Activated gamma-delta T cell (primary cell): Measurements from ENCODE around the gene MESP1.
A peak's percentile ranks its signal among the peaks of the same experiment; 100 is the strongest.

ENCODE experiments used
- DNase-seq: peaks from one replicate; lab custom pipeline; 2025; lab: John Stamatoyannopoulos, UW

The MESP1 gene

DNA sequence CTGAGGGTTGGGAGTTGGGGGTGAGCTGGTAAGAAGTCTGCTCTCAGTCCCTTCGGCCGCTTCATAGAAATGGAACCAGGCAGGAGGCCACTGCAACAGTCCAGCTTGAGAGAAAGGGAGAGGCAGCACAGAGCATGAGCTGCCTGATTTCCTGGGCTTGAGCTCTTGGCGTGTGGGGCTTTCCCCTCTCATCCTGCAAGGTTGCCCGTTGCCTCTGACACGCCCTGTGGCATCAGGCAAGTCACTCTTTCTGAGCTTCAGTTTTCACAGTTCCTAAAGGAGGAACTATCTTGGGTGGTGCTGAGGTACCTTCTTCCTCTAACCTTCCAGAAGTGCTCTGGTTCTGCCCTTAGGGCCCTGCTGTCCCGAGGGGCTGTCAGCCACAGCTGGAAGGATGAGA is 30.0 kb upstream of the MESP1 start:
- DNase-seq: no peak

DNA sequence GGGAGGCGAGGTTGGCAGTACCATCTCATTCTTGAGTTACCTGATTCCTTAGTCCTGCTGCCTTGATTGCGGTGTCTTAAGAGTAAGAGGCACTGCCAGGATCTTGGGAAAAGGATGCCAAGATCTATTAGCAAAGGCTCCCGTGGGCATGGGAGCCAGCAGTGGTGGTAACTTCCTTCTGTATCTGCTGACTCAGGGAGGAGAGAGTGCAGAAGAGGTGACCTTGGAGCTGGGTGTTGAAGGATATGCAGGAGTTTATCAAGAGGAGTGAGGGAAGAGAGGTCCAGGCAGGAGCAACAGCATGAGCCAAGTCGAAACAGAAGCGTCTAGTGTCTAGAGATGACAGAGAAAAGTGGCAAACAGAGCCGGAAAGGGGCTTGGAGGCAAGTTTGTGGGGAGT is 29.6 kb upstream of the MESP1 start:
- DNase-seq: no peak

DNA sequence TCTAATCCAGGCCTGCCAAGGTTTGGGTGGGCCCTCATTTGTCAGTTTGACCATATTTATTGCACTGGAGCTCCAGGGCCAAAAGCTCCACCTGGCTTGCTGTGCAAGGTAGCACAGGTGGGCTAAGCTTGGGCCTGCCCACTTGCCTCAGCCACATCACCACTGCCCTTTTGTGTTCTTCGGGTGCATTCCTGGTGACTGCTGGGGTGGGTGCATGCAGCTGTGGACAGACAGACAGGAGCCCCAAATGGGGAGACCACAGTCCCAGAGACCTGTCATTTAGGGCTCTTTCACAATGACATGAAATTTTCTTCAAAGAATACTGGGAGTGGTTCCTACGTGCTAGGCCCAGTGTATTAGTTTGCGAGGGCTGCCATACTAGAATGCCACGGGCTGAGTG is 27.8 kb upstream of the MESP1 start:
- DNase-seq: no peak

DNA sequence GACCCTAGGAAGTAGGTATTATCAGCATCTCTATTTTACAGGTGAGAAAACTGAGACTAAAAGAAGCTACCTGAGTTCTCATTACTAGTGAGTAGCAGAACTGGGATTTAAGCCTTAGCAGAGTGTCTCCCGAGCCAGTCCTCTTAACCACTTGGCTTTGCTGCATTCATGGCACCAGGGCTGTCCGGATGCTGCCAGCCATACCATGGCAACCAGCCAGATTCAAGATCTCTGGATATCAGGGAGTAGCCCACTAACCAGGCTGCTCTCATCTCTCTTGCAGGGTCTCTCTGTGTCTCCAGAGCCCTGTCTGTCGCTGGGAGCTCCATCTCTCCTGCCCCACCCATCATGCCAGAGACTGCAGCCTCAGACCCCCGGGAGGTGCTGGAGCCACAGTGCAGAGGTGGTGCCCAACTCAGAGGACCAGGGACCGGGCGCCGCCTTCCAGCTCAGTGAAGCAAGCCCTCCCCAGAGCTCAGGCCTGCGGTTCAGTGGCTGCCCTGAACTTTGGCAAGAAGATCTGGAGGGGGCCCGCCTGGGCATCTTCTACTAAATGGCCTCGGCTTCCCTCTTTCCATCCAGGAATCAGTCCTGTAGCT is 26.8 kb upstream of the MESP1 start:
- DNase-seq: no peak

DNA sequence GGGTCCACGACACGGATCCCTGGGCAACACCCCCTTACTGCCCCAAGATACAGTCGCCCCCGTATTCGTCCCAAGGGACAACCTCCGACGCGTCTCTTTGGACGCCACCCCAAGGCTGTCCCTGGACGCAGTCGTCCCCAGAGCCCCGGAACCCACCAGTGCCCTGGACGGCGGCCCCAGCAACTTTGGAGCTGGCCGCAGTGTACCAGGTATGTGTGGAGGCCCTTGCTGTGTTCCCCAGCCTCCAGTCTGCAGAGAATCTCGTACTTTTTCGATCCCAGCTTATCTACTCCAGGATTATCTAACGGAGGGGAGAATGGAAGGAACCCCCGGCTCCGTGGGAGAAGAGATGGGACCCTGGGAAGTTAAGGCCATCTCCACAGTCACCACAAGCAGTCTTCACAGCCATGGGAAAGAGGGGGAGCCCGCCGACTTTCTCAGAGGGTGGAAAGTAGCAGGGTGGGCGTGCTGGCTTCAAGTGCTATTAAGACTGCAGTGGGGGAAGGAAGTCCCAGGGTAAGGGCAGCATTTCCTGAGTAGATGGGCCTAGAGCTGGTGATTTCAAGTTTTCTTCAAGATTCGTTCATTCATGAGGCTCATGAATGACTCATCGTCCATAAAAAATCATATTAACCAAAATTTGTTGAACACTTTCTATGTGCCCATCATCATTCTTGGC is 26.2 kb upstream of the MESP1 start:
- no peak for DNase-seq

DNA sequence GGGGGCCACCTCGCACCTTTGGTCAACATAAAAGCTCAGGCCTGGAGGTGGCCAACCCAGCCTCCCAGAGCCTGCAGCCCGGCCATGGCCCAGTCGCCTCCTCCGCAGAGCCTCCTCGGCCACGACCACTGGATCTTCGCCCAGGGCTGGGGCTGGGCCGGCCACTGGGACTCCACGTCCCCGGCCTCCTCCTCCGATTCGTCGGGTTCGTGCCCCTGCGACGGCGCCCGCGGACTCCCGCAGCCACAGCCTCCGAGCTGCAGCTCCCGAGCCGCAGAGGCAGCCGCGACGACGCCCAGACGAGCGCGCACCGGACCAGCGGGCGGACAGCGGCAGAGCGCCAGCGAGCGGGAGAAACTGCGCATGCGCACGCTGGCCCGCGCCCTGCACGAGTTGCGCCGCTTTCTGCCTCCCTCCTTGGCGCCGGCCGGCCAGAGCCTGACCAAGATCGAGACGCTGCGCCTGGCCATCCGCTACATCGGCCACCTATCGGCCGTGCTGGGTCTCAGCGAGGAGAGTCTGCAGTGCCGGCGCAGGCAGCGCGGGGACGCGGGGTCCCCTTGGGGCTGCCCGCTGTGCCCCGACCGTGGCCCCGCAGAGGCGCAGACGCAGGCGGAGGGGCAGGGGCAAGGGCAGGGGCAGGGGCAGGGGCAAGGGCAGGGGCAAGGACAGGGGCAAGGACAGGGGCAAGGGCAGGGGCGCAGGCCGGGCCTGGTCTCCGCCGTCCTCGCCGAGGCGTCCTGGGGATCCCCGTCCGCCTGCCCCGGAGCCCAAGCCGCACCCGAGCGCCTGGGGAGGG is 25.4 kb upstream of the MESP1 start, which contains the start of gene MESP2:
TSS of gene MESP2 (plus strand) at position 59 of the 799 bp plus-strand sequence. CDS start at position 85, 26 bp downstream.
- peak; percentile 24 for DNase-seq

DNA sequence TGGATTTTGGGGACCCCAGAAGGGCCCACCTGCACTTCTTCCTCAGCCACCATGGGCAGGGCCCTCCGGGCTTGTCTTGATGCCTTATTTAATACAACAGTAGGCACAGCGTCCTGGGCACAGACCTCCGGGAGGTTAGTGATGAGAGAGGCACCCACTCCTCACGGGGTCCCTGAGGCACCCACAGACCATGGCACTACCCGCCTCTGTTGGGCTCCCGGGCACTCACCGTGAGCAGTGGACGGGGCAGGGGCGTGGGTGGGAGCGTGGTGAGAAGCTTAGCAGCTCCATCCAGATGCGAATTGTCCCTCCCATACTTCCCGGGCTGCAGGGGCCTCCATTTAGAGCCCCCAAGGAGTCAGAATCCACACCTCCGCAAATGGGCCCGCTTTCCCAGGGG is 24.8 kb upstream of the MESP1 start:
- no peak for DNase-seq

DNA sequence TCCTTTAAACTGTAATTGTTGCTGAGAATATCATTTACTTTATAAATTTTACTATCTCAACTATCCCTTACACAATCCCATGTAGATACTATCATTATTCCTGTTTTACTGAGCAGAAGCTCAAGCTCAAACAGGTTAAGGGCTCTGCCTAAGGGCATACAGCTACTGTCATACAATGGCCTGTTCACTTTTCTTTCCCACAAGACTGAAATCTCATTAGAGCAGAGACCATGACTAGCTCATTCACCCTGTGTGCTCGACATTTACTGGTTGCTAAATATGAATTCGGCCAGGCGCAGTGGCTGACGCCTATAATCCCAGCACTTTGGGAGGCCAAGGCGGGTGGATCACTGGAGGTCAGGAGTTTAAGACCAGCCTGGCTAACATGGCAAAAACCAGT is 23.4 kb upstream of the MESP1 start:
- DNase-seq: no peak

DNA sequence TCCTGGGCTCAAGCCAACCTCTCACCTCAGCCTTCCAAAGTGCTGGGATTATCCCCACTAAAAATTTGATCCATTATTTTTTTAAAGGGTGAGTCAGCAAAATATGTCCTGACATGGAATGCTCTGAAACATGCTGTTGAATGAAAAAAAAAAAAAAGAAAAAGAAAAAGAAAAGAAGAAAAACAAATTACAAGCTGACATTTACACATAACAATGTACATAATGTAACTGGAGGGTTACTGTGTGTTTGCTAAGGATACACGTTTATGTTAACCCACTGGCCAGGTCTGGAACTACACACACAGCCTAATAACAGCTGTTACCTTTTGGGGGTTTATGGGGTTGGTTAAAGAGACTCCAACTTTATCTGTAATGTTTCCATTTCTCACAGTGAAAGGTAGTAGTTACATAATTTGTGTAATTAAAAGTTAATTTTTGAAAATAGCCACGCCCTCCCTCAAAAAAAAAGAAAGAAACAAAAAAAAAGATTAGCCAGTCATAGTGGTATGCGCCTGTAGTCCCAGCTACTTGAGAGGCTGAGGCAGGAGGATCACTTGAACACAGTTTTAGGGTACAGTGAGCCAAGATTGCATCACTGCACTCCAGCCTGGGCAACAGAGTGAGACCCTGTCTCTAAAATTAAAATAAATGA is 22.0 kb upstream of the MESP1 start:
- no peak for DNase-seq

DNA sequence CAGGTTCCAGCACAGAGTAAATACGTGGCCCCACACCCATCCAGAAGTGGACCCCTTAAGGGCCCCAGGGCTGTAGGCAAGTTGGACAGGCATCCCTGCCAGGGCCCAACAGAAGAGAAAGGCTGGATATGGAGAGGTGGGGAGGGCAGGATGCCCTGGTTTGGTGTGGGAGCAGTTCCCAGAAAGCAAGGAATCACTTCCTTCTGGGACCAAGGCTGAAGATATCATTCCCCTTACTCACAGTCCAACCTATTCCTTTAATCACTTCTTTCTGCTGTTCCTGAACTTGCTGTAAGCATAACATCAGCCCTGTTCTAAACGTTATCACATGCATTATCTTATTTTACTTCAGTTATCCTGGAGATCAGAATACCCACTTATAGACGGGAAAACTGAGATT is 19.0 kb upstream of the MESP1 start:
- DNase-seq: no peak

DNA sequence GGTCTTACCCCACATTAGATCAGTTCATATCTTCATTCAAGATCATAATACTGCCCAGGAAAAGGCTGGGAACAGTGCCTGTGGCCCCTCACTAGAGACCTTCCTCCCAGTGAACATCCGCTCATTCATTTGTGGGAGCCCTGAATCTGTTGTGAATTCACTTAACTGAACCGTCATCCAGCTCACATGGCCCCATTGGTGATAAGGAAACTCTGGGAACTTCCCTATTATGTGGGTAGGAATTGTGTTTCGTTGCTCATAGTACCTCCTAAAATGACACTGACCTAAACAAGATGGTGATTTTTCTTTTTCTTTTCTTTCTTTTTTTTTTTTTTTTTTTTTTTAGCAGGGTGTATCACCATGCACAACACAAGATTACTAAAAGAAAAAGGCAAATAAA is 18.3 kb upstream of the MESP1 start:
- DNase-seq: no peak

DNA sequence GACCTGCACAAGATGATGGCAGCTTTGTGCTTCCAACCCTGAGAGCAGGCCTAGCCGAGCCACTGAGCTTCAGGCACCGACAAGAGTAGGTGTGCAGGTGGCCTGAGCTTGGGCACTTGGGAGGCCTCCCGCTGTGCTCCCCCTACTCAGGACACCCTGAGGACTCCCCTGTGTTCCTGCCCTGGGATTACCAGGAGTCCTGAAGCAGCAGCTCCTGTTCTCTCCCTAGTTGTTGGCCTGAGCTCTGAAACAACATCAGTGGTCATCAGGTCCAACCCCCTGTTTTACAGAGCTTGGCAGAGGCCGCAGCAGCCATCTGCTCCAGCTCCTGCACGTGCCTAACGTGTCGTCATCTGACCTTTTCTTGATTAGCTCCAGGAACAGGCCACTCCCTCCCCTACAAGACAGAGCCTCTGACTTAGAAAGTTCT is 17.0 kb upstream of the MESP1 start:
- DNase-seq: no peak

DNA sequence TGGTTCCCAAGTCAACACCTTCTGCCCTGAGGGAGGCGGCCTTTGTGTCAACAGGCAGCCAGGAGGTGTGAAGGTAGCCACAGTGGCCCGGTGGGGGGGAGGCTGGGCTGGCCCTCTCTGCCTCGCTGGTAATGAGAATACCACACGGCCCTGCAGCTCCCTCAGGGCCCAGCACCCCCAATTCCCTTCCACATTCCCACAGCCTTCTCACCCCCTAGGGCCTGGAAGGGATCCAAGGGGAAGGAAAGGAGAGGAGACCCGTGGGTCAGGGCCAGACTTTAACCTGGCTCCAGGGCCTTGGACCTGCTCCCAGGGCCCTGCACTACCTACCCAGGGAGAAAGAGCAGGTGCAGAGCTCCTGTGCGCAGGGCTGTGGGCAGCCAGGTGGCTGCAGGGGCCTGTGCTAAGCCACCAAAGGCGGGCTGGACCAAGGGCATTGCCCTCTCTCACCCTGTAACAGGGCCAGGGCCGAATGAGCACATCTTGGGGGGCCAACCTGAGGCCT is 16.4 kb upstream of the MESP1 start:
- no peak for DNase-seq

DNA sequence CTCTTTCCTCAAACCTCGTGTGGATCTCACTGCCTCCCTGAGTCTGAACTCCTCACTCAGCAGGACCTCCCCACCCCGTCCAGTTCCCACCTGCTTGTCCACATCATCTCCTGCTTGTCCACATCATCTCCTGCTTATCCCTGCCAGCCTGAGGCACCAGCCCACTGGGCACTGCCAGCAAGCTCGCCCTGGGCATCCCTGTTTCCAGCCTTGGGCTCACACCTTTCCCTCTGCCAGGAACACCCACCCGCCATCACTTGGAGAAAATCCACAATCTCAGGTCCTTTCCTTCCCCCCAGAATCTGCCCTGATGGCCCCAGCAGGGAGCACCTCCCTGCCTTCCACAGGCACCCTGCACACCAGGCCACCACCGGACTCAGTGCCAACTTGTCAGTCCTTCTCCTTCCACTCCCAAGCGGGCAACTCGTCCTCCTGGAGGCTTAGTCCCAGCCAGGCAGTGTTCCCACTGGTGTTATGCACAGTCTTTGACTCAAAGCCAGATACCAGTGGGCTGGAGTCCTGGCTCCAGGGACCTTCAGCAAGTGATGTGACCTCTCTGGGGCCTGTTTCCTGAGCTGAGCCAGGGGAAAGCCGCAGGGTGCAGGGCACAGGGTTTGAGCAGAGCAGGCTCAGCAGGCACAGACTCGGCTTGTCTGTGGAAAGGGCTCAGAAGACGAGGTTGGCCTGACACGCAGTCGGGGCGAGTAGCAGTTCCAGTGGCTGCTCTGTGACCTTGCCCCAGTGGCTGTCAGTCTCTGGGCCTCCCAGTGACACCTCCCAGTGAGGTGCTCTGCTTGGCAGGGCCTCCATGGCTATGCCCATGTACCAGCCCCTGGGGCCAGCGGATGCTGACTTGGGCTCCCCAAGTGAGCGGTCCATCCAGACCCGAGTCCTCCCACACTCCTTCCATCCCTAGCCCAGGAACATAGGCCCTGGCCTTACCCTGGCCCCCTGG is 15.6 kb upstream of the MESP1 start:
- no peak for DNase-seq

DNA sequence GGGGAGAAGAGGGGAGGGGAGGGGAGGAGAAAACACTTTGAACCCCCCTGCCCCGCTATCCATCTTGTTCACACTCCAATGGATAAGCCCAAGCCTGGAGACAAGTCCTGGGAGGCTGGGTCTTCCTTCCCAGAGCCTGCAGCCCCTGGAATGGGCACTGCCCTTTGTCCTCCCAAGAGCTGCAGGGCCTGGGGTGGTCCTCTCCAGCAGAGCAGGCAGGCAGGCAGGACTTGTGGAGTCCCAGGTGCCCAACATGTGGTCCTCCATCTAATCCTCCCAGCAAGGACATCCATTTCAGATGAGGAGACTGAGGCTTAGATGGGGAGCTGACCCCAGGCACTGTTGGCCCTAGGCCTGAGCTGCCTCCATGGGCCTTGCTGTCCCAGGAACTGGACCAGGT is 14.6 kb upstream of the MESP1 start:
- DNase-seq: no peak

DNA sequence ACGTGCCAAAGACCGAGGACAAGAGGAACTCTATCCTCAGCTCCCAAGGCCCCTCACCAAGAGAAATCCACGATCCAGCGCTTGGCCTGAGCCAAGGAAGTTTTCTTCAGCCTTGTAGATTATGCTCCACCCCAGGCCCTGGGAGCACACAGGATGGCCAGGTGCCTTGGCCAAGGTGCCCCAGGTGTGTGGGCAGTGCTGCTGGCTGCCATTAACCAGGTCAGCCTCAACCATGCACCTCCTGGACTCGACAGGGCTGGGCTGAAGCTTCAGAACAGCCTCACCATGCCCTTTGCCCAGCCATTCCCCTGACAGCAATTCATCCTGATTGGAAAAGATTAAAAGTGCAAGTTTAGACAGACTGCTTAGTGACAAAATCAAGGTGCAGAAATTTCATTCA is 10.9 kb upstream of the MESP1 start:
- DNase-seq: no peak

DNA sequence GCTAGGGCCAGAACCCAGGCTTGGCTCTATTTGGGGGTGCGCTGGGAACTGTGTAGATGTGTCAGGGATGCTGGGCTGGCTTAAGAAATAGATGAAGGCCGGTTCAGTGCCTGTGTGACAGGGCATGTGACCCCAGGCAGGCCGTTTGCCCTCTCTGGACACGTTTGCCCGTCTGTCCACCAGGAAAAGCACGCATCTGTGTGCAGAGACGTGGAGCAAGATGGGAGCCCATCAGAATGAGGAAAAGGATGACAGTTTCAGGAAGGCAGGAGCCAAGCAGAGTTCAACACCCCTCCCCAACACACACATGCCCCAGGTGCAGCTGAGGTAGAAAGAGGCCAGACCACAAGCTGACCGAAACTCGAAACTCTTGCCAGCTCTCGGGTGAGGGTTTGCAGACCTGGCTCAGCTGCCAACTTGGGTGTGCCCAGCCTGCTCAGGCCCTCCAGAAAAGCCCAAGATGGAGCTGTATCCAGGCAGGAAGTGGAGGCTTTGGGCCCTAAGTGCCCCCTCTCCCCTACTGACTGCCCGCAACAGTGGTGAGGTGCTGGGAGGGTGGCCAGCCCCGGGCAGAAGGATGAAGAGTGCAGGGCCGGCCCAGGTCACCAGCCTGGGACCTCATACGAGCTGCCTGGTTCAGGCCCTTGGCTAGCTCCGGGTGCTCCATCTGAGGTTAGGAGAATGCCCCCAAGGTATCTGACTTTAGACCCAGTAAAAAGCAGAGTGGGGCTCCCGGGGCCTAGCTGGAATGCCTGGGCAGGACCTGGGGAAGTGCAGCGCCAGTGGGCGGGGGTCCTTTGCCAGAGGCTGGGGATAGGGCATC is 10.2 kb upstream of the MESP1 start:
- no peak for DNase-seq

DNA sequence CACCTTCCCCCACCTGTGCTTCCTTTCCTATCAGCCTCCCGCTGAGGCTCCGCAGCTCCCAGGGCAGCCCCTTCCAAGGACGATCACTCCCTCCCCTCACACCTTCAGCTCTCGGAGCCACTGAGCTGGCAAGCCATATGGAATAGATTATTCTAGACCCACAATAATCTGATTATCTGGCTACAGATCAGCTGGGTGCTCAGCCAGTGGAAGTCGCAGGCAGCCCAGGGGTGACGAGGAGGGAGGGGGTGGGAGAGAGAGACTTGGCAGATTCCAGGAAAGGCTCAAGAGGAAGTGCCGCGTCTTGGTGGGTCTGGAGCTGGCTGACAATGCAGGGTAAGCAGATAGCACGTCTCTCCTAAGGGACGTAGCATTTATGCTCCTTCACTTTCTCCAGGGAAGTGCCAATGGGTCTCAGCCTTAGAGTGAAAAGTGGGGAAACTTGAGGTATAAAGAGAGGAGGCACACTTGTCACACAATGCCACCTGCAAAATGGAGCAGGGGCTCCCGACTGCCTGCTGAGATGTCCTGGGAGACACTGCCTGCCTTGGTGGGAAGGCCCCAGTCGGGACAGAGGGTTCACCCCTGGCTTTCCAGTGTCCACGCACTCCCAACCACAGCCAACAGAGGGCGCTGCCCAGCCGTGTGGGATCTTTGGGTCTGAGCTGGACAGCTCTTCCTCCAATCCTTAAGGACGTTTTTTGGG is 9.4 kb upstream of the MESP1 start:
- DNase-seq: peak; percentile 23

DNA sequence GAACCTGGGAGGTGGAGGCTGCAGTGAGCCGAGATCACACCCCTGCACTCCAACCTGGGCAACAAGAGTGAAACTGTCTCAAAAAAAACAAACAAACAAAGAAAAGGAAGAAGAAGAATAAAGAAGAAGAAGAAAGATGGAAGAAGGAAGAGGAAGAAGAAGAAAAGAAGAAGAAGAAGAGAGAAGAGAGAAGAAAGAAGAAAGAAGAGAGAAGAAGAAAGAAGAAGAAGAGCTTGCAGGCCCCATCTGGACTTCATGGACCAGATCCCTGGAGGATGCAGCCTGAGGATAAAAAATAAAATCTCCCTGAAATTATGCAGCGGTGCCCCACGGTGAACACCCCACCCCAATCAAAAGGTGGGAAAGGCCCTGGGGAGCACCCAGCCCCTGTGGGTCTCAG is 8.8 kb upstream of the MESP1 start:
- no peak for DNase-seq

DNA sequence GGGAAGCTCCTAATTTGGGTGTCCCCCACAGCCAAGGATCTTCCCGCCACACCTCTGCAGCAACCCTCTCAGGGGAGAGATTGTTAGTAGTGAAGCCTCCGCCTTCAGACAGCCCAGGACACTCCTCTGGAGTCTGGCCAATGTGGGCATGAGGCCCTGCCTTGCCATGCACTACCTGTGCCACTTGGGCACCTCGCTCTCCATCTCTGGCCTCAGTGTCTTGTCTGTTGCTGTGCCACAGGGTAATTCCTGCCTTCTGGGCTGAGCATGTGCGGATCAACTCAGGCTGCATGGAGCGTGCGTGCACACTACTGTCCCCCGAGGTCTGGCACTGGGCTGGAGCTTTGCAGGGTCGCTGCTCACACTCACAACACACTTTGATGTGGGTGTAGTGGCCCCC is 7.9 kb upstream of the MESP1 start:
- no peak for DNase-seq
